CD14-positive monocyte (primary cell): ENCODE data around the gene KCNAB1. TPM values are rescaled to one million over a fixed set of nuclear protein-coding genes. Genes with fewer than 3 reads are reported as not detected.

Experiments
- DNase-seq, 3 donors: peaks; one replicate each; pipeline ENCODE4 v3.0.0-alpha.2; 2011 to 2022
- H2AFZ ChIP-seq: 2 replicates; pipeline ENCODE4 v1.6.0; 2012; ENCODE audit warnings: mild to moderate bottlenecking, low read depth, low read length, inconsistent platforms; ENCODE audit not compliant: insufficient read depth, poor library complexity, severe bottlenecking
- H3K27ac ChIP-seq, 2 donors: 1 replicate in 1 of 2; 2 replicates in 1 of 2; pipeline ENCODE4 v1.5.1; 2012 to 2013; ENCODE audit warnings: low read length in 2 of 2, control low read depth in 1 of 2, inconsistent platforms in 1 of 2, low read depth in 1 of 2, mild to moderate bottlenecking in 1 of 2
- H3K27me3 ChIP-seq, 2 donors: one replicate each; pipeline versions ENCODE4 v1.6.0 to v1.6.1; 2011 to 2013; ENCODE audit warnings: low read length in 2 of 2; ENCODE audit not compliant: control insufficient read depth in 2 of 2, insufficient read depth in 2 of 2
- H3K36me3 ChIP-seq, 2 donors: replicated peaks in 1 of 2; 1 replicate in 1 of 2; 2 replicates in 1 of 2; pipeline versions ENCODE4 v1.5.1 to v1.6.1; 2012 to 2013; ENCODE audit warnings: low read length in 2 of 2, control low read depth in 1 of 2, inconsistent platforms in 1 of 2, mild to moderate bottlenecking in 1 of 2; ENCODE audit not compliant: insufficient read depth in 2 of 2, control insufficient read depth in 1 of 2
- H3K4me1 ChIP-seq, 2 donors: 1 replicate in 1 of 2; 2 replicates in 1 of 2; pipeline versions ENCODE4 v1.5.1 to v1.6.1; 2012 to 2013; ENCODE audit warnings: low read length in 2 of 2, control low read depth in 1 of 2, inconsistent platforms in 1 of 2, mild to moderate bottlenecking in 1 of 2, moderate library complexity in 1 of 2; ENCODE audit not compliant: insufficient read depth in 2 of 2, control insufficient read depth in 1 of 2
- H3K4me2 ChIP-seq: replicated peaks from 2 replicates; pipeline ENCODE3; 2012; ENCODE audit warnings: low read length, moderate library complexity, mild to moderate bottlenecking; ENCODE audit not compliant: poor library complexity, severe bottlenecking; ENCODE audit errors: extremely low read depth
- H3K4me3 ChIP-seq, 3 experiments: fragments of 200-600 bp in 1 of 3; sonication (generic) in 1 of 3; replicated peaks in 1 of 3; 1 replicate in 2 of 3; 2 replicates in 1 of 3; pipeline ENCODE4 v1.5.1; 2011 to 2013; ENCODE audit warnings: low read length in 3 of 3, mild to moderate bottlenecking in 3 of 3, control low read depth in 2 of 3, low read depth in 2 of 3, inconsistent platforms in 1 of 3, moderate library complexity in 1 of 3
- H3K79me2 ChIP-seq: 2 replicates; pipeline ENCODE4 v1.6.0; 2012; ENCODE audit warnings: mild to moderate bottlenecking, control low read depth, inconsistent platforms, low read length, moderate library complexity; ENCODE audit not compliant: insufficient read depth
- H3K9ac ChIP-seq: 2 replicates; pipeline ENCODE4 v1.6.0; 2017; ENCODE audit warnings: low read length, mild to moderate bottlenecking; ENCODE audit not compliant: insufficient read depth, poor library complexity, severe bottlenecking
- H3K9me3 ChIP-seq, 2 donors: replicated peaks in 1 of 2; 1 replicate in 1 of 2; 2 replicates in 1 of 2; pipeline versions ENCODE4 v1.5.1 to v1.6.1; 2012 to 2013; ENCODE audit warnings: low read length in 2 of 2, control low read depth in 1 of 2; ENCODE audit not compliant: control insufficient read depth in 1 of 2, insufficient read depth in 1 of 2
- H4K20me1 ChIP-seq: 2 replicates; pipeline ENCODE4 v1.6.0; 2012; ENCODE audit warnings: mild to moderate bottlenecking, low read length, control low read depth, moderate library complexity; ENCODE audit not compliant: insufficient read depth
- H3K27ac Mint-ChIP-seq, 7 donors: one replicate each; pipeline ENCODE4 v1.8.0; 2020; ENCODE audit warnings: mild to moderate bottlenecking in 7 of 7, mixed read lengths in 7 of 7, moderate library complexity in 6 of 7, inconsistent platforms in 2 of 7
- H3K27me3 Mint-ChIP-seq, 3 donors: one replicate each; pipeline ENCODE4 v1.8.0; 2021 to 2022; ENCODE audit warnings: low read depth in 3 of 3, mild to moderate bottlenecking in 3 of 3, mixed read lengths in 3 of 3, moderate library complexity in 3 of 3, inconsistent platforms in 1 of 3
- H3K36me3 Mint-ChIP-seq, 2 donors: one replicate each; pipeline ENCODE4 v1.8.0; 2020; ENCODE audit warnings: mixed read lengths in 2 of 2, inconsistent platforms in 1 of 2, mild to moderate bottlenecking in 1 of 2
- H3K4me1 Mint-ChIP-seq: one replicate; pipeline ENCODE4 v1.8.0; 2020; ENCODE audit warnings: mild to moderate bottlenecking, mixed read lengths
- H3K4me3 Mint-ChIP-seq, 2 donors: one replicate each; pipeline ENCODE4 v1.8.0; 2020; ENCODE audit warnings: mild to moderate bottlenecking in 2 of 2, mixed read lengths in 2 of 2, moderate library complexity in 1 of 2
- H3K9me3 Mint-ChIP-seq, 7 donors: one replicate each; pipeline ENCODE4 v1.8.0; 2020 to 2022; ENCODE audit warnings: mixed read lengths in 7 of 7, mild to moderate bottlenecking in 6 of 7, moderate library complexity in 6 of 7, inconsistent platforms in 2 of 7
- CTCF ChIP-seq: fragments of 200-600 bp; IDR thresholded peaks from one replicate; pipeline ENCODE4 v1.8.0; 2022; ENCODE audit warnings: antibody characterized with exemption, mild to moderate bottlenecking
- WGBS: methylation state at CpG from one replicate; pipeline ENCODE4 v1.1.5; 2013; ENCODE audit warnings: missing lambda C conversion rate; ENCODE audit not compliant: insufficient coverage; 5-methylcytosine and 5-hydroxymethylcytosine counted together
- intact Hi-C, 2 donors: fragments of 100-400 bp; cut with micrococcal nuclease; formaldehyde crosslinking; loops; one replicate each; pipeline versions ENCODE4 v1.15.0 to v1.15.1; 2023
- polyA plus RNA-seq, 3 donors: library from polyadenylated mRNA; depleted of rRNA in 1 of 3; unstranded in 2 of 3; stranded (reverse) in 1 of 3; fragments of 300-500 nt in 2 of 3; fragments of >200 nt in 1 of 3; fragmentation: Illumina TruSeq in 2 of 3; gene quantifications; 1 replicate in 2 of 3; 2 replicates in 1 of 3; pipeline ENCODE4 v1.2.3, GENCODE V29; 2012 to 2021

The KCNAB1 gene
- polyA plus RNA-seq, 3 donors: 0.08 to 0.14 TPM; not detected in 1

- TF ChIP-seq CTCF: no peak
- no CpG with 5 or more reads among the region's 1 CpG for WGBS
- H3K79me2 ChIP-seq: no peaks in the 10 kb centered on the region
- H3K4me3 Mint-ChIP-seq: peak overlapping the region in 1 of 2 donors; percentile 8
- no peak overlapping the region for H3K9ac ChIP-seq
- H3K4me1 ChIP-seq: no peaks in the 10 kb centered on the region
- no peaks in the 10 kb centered on the region for H3K36me3 ChIP-seq
- H3K9me3 Mint-ChIP-seq: peaks cover 0 to 2% (median 0%) of the 10 kb centered on the region in 7 donors
- H3K36me3 Mint-ChIP-seq: no peaks in the 10 kb centered on the region
- no peak overlapping the region for H3K4me3 ChIP-seq
- intact Hi-C loops: no loop called here
- no peak for DNase-seq
- H3K4me1 Mint-ChIP-seq: peaks cover 10% of the 10 kb centered on the region
- H3K27ac Mint-ChIP-seq: no peak overlapping the region
- no peaks in the 10 kb centered on the region for H3K27me3 ChIP-seq
- no peaks in the 10 kb centered on the region for H4K20me1 ChIP-seq
- no peak overlapping the region for H2AFZ ChIP-seq
- no peaks in the 10 kb centered on the region for H3K9me3 ChIP-seq
- no peak overlapping the region for H3K27ac ChIP-seq
- no peak overlapping the region for H3K4me2 ChIP-seq
- peaks cover 0 to 1% (median 0%) of the 10 kb centered on the region in 3 donors for H3K27me3 Mint-ChIP-seq
Observed at GRCh38 chr3:156161172-156161571, 40.8 kb downstream of the KCNAB1 start.

- Histone ChIP-seq H2AFZ (no peak overlapping the region), H3K79me2 (no peaks in the 10 kb centered on the region), H3K9ac (no peak overlapping the region), H3K4me3 (no peak overlapping the region), H3K27ac (no peak overlapping the region), H3K4me2 (no peak overlapping the region), H3K36me3 (no peaks in the 10 kb centered on the region), H3K27me3 (no peaks in the 10 kb centered on the region), H3K9me3 (no peaks in the 10 kb centered on the region), H4K20me1 (no peaks in the 10 kb centered on the region), H3K4me1 (no peaks in the 10 kb centered on the region)
- peaks cover 0 to 4% (median 0%) of the 10 kb centered on the region in 7 donors for H3K9me3 Mint-ChIP-seq
- intact Hi-C loops: no loop called here
- no peak for DNase-seq
- no peak overlapping the region for H3K4me3 Mint-ChIP-seq
- H3K27me3 Mint-ChIP-seq: peaks cover 0 to 2% (median 0%) of the 10 kb centered on the region in 3 donors
- 100% methylated on average over 1 of the region's 2 CpGs for WGBS
- no peaks in the 10 kb centered on the region for H3K36me3 Mint-ChIP-seq
- peaks cover 10% of the 10 kb centered on the region for H3K4me1 Mint-ChIP-seq
- H3K27ac Mint-ChIP-seq: no peak overlapping the region
- no peak for TF ChIP-seq CTCF
Observed at GRCh38 chr3:156163848-156164247, 43.5 kb downstream of the KCNAB1 start.
